GM21360 (cell line): ENCODE measurements around the gene SLC24A1.

Experiments
- ATAC-seq: cut with Tn5 transposase; IDR thresholded peaks from one replicate; pipeline ENCODE4 v1.9.1; 2021; ENCODE audit warnings: mild to moderate bottlenecking, moderate library complexity; ENCODE audit not compliant: unreplicated experiment

Gene SLC24A1

DNA sequence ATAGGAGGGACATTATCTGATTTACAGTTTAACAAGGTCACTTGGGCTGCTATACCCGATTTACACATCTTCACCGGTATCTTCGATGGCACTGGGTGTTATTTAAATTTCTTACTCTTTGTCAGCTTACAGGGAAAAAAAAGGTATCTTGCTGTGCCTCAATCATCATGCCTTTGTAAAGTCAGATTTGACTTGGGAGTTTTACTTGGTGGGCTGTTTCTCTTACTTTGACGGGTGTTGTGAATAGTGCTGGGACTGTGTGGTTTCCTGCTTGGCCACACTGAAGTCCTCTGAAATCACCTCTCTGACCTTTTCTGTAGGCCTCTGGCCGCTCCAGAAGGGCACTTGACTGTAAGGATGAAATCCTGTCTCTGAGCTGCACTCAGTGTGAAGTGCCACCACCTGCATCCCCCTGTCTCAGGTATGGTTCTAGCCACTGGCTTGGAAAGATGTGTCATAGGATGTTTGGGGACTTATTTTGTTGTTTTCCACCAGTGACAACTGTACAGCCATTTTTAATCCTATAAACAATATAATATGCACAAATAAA, 3.1 kb upstream of the SLC24A1 start:
- ATAC-seq: no peak

DNA sequence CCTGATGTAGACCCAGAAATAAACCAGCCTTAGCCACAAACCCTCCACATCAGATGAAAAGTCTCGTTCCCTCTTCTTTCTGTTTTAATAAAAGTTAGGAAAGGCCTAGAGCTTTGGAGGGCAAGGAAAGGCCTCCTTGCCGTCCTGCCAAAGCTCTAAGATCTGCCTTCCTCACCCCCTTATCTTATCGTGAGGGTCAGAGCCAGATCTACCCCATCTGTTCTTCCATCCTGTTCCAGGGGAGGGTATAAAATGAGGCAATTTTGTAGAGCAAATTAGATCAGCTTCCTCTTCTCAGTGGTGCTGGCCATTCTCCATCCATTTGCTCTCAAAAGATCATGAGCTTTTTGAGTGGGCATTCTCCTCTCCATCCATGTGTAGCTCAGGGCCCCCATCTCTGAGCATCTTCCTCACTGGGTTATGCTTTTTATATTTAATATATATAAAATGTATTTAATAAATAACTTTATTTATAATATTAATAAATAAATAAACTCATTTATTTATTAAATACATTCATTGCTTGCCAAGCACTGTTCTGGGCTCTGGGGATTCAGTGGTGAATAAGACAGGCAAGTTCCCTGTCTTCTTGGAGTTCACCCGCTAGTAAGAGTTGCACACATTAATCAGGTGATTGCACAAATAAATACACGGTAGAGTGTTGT, 2.0 kb upstream of the SLC24A1 start:
- no peak for ATAC-seq

GRCh38 chr15:65620833-65621232, 905 bp upstream of the SLC24A1 start:
- no peak for ATAC-seq

DNA sequence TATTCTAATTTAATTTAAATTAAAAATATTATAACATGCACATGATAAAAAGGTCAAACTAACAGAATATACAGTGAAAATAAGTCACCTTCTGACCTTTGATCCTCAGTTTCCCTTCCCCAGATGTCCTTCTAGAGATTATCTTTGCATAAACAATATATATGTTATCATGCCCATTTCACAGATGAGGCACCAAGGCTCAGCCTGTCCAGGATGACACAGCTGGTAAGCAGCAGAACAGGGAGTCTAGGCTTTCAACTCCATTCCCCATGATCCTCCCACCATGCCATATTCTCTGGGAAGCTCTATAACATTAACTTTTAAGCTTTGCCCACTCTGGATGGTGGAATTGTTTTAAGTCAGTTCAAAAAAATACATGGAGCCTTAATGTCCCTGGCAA, 1.4 kb downstream of the SLC24A1 start:
- no peak for ATAC-seq

GRCh38 chr15:65626856-65627255, 5.1 kb downstream of the SLC24A1 start:
- no peak for ATAC-seq

DNA sequence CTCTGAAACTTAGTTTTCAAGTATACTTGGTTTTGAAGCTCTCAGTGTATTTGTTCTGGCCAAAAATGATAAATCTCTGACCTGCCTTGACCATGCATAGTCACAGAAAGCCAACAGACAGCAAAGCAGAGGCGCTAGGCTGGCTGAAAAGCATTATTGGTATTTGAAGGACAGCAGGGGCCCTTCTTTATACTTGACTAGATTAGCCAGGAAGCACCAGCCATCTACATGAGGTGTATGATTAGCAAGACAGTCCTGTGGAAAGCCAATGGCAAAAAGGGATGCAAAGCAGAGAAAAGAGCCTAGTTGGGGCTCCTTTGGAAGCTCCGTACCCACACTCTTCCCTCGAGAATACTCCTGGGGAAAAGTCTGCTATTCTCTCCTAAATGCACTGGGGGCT, 7.8 kb downstream of the SLC24A1 start:
- no peak for ATAC-seq

DNA sequence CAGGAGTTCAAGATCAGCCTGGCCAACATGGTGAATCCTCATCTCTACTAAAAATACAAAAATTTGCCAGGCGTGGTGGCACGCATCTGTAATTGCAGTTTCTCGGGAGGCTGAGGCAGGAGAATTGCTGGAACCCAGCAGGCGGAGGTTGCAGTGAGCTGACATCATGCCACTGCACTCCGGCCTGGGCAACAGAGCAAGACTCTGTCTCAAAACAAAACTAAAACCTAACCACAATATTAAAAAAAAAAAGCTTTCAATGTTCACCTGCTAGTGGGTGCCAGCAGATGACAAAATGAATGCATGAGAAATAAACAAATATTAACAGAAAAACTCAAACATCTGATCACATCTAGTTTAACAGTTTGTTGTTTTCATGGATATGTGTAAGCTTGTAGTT, 9.0 kb downstream of the SLC24A1 start:
- no peak for ATAC-seq

- ATAC-seq: no peak
Observed at GRCh38 chr15:65631503-65631902, 9.8 kb downstream of the SLC24A1 start.

DNA sequence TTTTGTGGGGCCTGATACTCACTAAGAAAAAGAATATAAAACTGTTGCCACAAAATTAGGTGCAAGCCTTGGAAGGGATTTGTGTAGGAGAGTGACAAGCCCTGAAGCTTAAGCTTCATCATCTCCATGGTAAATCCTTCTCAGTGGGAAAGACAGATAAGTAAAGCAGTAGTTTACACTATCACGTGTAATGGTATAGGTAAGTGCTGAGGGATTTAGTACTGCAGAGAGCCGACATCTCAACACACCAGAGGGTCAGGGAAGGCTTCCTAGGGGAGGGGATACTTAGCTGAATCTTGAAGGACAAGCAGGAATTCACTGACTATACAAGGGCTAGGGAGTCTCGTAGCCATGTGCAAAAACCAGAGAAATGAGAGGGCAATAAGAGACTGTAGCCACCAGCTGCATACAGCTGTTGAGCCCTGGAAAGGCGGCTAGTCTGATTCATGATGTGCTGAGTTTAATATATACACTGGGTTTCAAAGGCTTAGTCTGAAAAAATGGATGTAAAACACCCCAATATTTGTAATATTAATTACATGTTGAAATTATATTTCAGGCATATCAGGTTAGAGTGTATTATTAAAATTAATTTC, 11.1 kb downstream of the SLC24A1 start:
- no peak for ATAC-seq

DNA sequence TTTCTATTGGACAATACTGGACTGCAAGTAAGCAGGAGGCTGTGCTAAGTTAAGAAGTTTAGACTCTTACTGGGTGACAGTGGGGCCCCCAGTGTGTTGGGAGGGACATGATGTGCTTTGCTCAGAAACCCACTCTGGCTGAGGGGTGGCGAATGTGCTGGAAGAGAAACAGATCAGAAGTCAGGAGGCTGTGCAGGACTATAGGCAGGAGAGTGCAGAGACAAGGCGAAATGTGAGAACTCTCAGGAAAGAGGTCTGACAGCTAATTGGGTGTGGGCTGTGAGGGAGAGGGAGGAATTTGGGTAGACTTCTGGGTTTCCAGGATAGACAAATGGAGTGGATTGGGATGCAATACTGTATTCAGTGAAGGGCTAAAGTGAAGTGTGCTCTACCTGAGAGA, 12.0 kb downstream of the SLC24A1 start:
- ATAC-seq: no peak

GRCh38 chr15:65634356-65634755, 12.6 kb downstream of the SLC24A1 start:
- ATAC-seq: no peak

DNA sequence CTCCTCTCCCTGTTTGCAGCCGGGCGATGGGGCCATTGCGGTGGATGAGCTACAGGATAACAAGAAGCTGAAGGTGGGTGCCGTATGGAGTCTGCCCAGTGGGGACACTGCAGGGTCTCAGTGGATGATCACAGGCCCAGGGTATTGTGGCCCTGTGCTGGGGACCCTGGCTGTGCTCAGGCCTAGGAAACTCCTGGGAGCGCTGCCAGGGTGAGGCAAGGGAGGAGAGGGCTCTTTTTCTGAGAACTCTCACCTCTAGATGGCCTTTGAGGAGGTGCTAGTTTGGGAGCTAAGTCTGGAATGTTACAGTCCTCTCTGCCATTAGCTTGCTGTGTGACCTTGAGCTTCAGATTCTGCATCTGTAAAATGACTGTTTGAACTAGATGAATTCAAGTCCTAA, 16.4 kb downstream of the SLC24A1 start:
- no peak for ATAC-seq

GRCh38 chr15:65638681-65639089, 16.9 kb downstream of the SLC24A1 start:
- no peak for ATAC-seq

DNA sequence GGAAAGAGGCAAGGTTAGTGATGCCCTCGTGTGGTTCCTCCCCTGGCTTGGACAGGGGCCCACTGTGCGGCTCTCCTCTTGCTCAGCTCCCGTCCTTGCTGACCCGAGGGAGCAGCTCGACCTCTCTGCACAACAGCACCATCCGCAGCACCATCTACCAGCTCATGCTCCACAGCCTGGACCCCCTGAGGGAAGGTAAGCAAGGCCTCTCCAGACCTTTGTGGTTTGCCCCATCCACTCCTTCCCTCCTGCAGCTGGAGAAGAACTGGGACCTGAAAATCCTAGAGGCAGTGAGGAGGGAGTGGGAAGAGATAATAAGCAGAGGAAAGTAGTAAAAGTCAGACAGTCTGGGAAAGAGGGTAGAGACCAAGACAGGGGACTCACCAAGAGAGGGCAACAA, 17.8 kb downstream of the SLC24A1 start:
- ATAC-seq: no peak

DNA sequence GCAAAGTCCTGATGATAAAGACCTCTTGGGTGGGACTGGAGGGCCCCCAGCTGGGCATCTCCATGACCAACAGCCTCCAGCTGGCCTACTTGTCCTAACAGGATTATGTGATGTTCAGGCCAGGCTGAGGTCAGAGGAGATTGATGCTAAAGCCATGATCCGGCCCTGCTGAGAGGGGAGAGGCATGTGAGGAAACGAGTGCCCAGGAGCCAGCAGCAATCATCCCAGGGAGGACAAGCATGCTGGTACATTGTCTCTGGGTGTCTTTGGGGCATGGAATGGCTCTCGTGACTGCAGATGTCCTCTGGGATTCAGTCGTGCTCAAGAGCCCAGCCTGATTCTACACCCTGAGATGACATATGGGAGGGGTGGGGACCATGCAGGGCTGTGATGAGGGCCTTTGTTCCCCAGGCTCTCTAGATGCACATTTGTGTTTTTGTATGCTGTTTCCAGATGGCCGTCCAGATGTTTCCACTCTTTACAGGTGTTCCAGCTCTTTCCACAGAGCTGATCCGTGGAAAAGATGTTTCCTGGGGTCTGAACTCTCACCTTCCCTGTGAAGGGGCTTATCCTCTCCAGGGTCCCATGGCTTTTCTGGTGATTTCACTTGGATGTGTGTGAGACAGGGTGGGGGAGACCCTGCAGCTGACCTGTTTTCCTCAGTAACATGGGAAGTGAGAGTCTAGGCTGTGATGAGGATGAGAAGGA, 20.2 kb downstream of the SLC24A1 start:
- no peak for ATAC-seq

DNA sequence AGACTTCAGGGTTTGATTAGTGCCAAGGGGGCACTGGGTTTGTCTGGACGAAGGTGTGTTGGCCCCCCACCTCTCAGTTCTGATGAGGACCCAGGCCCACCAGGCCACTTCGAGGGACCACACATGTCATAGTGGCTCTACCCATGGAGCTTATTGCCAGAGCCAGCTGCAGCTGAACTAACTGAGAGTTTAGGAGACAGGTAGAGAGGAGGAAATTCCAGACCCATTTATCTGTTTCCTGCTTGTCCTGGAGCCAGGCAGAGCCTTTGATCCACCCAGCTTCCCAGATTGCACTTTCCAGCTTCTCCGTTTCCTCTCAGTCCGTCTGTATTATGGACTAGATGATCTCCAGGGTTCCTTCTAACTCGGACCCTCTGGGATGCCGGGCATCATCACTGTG, 20.9 kb downstream of the SLC24A1 start:
- ATAC-seq: no peak

DNA sequence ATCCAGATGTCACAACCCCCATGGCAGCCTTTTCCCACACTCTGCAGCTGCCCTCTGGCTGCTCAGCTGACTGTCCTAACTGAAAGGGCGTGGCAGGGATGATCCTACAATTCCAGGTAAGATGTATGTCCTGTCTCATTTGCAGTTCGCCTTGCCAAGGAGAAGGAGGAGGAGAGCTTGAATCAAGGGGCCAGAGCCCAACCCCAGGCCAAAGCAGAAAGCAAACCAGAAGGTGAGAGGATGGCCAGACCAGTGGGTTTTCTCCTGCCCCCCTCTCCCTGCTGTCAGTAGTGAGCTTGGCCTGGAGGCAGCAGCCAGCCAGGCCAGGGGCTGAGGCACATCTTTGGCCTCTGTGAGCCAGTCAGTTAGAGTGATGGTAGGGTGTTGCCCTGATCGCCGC, 22.5 kb downstream of the SLC24A1 start:
- no peak for ATAC-seq

DNA sequence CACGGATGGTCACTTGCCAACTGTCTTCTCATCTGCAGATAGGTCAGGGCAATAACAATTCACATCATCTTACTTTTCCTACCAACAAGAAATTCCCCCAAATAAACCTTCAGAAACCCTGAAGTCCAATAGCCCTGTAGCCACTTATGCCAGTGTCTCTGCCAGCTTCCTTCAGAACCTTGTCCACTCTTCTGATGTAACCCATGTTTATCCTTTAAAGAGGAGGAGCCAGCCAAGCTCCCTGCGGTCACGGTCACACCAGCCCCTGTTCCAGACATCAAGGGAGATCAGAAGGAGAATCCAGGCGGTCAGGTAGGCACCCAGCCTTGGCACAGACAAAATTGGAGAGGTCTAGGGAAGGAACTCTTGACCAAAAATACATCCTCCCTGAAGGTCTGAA, 23.7 kb downstream of the SLC24A1 start:
- ATAC-seq: no peak

DNA sequence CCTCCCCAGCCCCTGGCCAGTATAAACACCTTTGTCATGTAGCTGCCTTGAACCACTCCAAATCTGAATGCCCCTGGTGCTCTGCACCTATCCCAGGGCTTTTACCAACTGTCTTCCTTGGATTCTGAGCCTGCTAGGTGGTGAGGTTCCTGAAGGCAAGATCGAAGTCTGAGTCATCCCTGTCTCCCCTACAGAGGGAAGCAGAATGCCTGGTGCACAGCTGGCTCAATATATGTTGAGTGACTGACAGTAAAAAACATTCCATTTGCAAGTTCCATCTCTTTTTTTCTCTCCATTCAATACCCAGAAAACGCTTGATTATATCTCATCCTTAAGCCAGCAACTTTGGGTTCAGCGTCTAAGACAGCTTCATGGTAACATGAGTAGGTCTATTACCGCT, 24.7 kb downstream of the SLC24A1 start:
- no peak for ATAC-seq

DNA sequence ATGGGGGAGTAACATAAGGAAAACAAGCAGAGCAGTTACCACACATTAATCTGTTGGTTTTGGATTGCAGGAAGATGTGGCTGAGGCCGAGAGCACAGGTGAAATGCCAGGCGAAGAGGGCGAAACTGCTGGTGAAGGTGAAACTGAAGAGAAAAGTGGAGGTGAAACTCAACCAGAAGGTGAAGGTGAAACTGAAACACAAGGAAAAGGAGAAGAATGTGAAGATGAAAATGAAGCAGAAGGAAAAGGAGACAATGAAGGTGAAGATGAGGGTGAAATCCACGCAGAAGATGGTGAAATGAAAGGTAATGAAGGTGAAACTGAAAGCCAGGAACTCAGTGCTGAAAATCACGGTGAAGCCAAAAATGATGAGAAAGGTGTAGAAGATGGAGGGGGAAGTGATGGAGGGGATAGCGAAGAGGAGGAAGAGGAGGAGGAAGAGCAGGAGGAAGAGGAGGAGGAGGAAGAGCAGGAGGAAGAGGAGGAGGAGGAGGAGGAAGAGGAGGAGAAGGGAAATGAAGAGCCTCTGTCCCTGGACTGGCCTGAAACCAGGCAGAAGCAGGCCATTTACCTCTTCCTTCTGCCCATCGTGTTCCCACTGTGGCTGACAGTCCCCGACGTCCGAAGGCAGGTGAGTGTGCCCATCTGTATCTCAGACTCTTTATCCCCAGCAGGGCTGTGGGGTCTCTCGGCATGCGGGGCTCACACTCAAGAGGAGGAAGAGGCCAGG, 28.7 kb downstream of the SLC24A1 start:
- no peak for ATAC-seq

DNA sequence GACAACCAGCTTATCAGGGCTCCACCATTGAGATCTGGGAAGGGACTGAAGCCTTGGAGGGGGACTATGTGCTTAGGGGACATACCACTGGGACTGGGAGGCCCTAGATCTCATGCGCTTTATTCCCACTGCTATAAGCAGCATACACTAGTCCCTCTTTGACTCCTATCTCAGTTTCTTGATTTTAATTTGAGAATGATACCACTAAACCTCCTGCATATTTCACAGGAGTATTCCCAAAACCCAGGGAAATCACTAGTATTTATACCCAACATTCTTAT, 29.2 kb downstream of the SLC24A1 start:
- ATAC-seq: no peak
